Thyroid gland (tissue), 4 donors: ENCODE measurements around the gene ST14. TPM values are rescaled to one million over a fixed set of nuclear protein-coding genes. Genes with fewer than 3 reads are reported as not detected.
A peak's percentile ranks its signal among the peaks of the same experiment; 100 is the strongest.
"Not testable (repeated sequence)": the region's sequence is repeated elsewhere in the genome, so short reads cannot be mapped to it uniquely, and the experiment has no call there.

Experiments used
- DNase-seq, 2 donors: peaks; one replicate each; pipeline ENCODE4 v3.0.0-alpha.2; 2019
- H3K27ac ChIP-seq, 3 donors: fragments of 200-600 bp; sonication (generic); 1 replicate in 2 of 3; 2 replicates in 1 of 3; pipeline ENCODE4 v1.5.1; 2016 to 2019; ENCODE audit warnings: mild to moderate bottlenecking in 1 of 3, moderate library complexity in 1 of 3
- H3K27me3 ChIP-seq: fragments of 200-600 bp; sonication (generic); one replicate; pipeline ENCODE4 v1.5.1; 2019
- H3K36me3 ChIP-seq, 2 donors: fragments of 200-600 bp; sonication (generic); one replicate each; pipeline ENCODE4 v1.5.1; 2016 to 2019
- H3K4me1 ChIP-seq, 2 donors: fragments of 200-600 bp; sonication (generic); one replicate each; pipeline ENCODE4 v1.5.1; 2017 to 2019
- H3K4me3 ChIP-seq, 3 donors: fragments of 200-600 bp; sonication (generic); replicated peaks in 1 of 3; 1 replicate in 2 of 3; 2 replicates in 1 of 3; pipeline ENCODE4 v1.5.1; 2016; ENCODE audit warnings: mild to moderate bottlenecking in 1 of 3
- H3K9me3 ChIP-seq: fragments of 200-600 bp; sonication (generic); one replicate; pipeline ENCODE4 v1.5.1; 2017
- POLR2A ChIP-seq, 2 donors: fragments of 450-650 bp; IDR thresholded peaks; one replicate each; pipeline ENCODE4 v1.6.1; 2017; ENCODE audit warnings: antibody characterized with exemption in 2 of 2, mild to moderate bottlenecking in 2 of 2, moderate library complexity in 1 of 2
- WGBS, 2 donors: methylation state at CpG; one replicate each; pipeline ENCODE4 v1.1.5; 2017; 5-methylcytosine and 5-hydroxymethylcytosine counted together
- intact Hi-C: fragments of 100-400 bp; cut with DNase I; formaldehyde crosslinking; loops from one replicate; pipeline ENCODE4 v1.15.1; 2023
- total RNA-seq, 4 donors: library from RNA; depleted of rRNA; stranded (reverse); fragments of >200 nt; gene quantifications; one replicate each; pipeline ENCODE4 v1.2.3, GENCODE V29; 2016
- TF ChIP-seq, protein P1 (sequence below), 6 experiments: fragments of 200-600 bp in 3 of 6; fragments of 450-650 bp in 3 of 6; sonication (generic) in 3 of 6; IDR thresholded peaks; one replicate each; pipeline ENCODE4 v1.5.1; 2016 to 2019; ENCODE audit warnings: antibody characterized with exemption in 6 of 6, mild to moderate bottlenecking in 2 of 6, inconsistent platforms in 1 of 6, moderate library complexity in 1 of 6

ST14 gene
- total RNA-seq, 4 donors from 2014 or later: 53.3 to 102 (median 90.7) TPM

DNA sequence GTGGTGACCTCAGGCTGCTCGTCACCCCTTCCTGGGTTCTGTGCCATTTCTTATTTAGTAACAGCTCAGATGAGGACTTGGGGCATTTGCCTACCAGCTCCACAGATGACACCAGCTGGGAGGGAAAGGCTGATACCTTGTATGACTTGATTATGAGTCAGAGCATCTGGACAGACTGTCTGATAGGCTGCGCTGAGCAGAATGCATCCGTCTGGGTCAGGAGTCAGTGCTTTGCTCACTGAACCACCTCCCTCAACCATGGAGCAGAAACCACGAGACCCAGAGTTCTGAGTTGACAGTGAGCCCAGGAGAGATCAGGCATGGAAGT lies 6.8 kb downstream of the ST14 start:
- Histone ChIP-seq H3K27me3 (no peaks in the 10 kb centered on the region), H3K4me1 (peaks cover 31 to 72% of the 10 kb centered on the region in 2 donors), H3K9me3 (no peaks in the 10 kb centered on the region), H3K4me3 (no peak overlapping the region), H3K27ac (peak overlapping the region; percentile 64 to 82 (median 72)), H3K36me3 (no peaks in the 10 kb centered on the region)
- peak in 1 of 2 donors; percentile 39 for TF ChIP-seq POLR2A (IDR thresholded peaks at IDR 0.05)
- TF ChIP-seq, protein P1, sequence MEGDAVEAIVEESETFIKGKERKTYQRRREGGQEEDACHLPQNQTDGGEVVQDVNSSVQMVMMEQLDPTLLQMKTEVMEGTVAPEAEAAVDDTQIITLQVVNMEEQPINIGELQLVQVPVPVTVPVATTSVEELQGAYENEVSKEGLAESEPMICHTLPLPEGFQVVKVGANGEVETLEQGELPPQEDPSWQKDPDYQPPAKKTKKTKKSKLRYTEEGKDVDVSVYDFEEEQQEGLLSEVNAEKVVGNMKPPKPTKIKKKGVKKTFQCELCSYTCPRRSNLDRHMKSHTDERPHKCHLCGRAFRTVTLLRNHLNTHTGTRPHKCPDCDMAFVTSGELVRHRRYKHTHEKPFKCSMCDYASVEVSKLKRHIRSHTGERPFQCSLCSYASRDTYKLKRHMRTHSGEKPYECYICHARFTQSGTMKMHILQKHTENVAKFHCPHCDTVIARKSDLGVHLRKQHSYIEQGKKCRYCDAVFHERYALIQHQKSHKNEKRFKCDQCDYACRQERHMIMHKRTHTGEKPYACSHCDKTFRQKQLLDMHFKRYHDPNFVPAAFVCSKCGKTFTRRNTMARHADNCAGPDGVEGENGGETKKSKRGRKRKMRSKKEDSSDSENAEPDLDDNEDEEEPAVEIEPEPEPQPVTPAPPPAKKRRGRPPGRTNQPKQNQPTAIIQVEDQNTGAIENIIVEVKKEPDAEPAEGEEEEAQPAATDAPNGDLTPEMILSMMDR (IDR thresholded peaks at IDR 0.05): no peak
- 28 to 44% methylated on average over 4 of the region's 4 CpGs for WGBS, 2 donors
- intact Hi-C loops: no loop called here
- peak; percentile 84 to 89 for DNase-seq

DNA sequence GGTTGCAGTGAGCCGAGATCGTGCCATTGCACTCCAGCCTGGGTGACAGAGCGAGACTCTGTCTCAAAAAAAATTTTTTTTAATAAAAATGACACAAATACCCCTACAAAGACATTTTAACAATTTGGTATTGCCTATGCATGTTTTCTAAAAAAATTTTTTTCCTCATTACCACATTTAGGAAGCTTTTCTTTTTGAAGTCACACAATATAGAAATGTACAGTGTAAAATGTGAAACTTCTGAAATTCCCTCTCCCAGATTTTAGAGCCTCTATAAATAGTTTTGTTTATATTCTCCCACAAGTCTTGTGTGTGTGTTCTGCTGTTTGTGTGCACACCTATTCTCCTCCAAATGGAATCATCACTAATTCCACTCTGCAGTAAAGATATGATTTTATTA lies 7.6 kb downstream of the ST14 start:
- no peak overlapping the region for H3K4me3 ChIP-seq
- H3K27ac ChIP-seq: peak overlapping the region; percentile 5 to 82 (median 56)
- 71 to 74% methylated on average over 3 of the region's 3 CpGs for WGBS, 2 donors
- no peak for DNase-seq
- peaks cover 34 to 72% of the 10 kb centered on the region in 2 donors for H3K4me1 ChIP-seq
- TF ChIP-seq POLR2A (IDR thresholded peaks at IDR 0.05): no peak
- TF ChIP-seq, protein P1 (IDR thresholded peaks at IDR 0.05): no peak
- H3K9me3 ChIP-seq: no peaks in the 10 kb centered on the region
- H3K27me3 ChIP-seq: no peaks in the 10 kb centered on the region
- intact Hi-C loops: no loop called here
- no peaks in the 10 kb centered on the region for H3K36me3 ChIP-seq

DNA sequence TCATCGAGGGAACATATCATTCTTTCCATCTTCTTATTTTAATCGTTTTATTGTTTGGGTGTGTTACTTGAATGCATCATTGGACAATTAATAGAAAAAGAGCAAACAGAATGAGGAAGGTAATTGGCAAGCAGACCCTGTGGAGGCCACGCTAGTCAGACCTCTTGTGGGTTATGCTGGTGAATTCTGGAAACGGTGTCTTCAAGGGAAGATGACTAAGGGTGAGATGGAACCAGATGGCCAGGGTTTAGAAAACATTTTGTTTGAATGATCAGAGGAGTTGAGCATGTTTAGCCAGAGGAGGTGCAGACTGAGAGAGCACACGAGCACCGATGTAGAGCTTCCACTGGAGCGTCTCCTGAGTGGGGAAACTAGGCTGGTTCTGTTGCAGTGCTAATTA lies 8.5 kb downstream of the ST14 start:
- H3K4me3 ChIP-seq: no peak overlapping the region

DNA sequence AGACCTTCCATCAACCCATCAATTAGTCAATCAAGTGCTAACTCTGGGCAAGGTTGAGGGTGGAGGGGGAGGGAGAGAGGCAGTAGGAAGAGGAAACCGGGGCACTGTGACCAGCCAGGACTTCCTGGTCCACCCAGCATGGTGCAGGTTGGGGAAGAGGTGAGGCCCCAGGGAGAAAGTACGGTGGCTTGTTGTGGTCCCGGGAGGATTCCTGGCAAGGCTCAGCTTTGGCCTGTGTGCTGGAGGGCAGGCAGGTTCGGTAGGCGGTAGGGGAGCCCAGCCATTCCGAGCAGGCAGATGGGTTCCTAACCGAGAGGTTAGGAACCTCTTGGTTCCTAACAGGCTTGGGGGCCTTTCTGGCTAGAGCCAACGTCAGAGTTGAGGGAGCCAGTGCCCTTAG lies 10.8 kb downstream of the ST14 start:
- DNase-seq: no peak
- no peak for TF ChIP-seq POLR2A (IDR thresholded peaks at IDR 0.05)
- TF ChIP-seq, protein P1 (IDR thresholded peaks at IDR 0.05): no peak
- WGBS, 2 donors: 69 to 80% methylated on average over 8 of the region's 8 CpGs

More for the DNA sequence above, 8.5 kb downstream of the ST14 start:
- no peaks in the 10 kb centered on the region for H3K27me3 ChIP-seq
- WGBS, 2 donors: 46 to 53% methylated on average over 7 of the region's 7 CpGs
- H3K9me3 ChIP-seq: no peaks in the 10 kb centered on the region
- no peaks in the 10 kb centered on the region for H3K36me3 ChIP-seq
- peaks cover 40 to 75% of the 10 kb centered on the region in 2 donors for H3K4me1 ChIP-seq
- peak overlapping the region in 1 of 3 donors; percentile 82 for H3K27ac ChIP-seq
- no peak for TF ChIP-seq POLR2A (IDR thresholded peaks at IDR 0.05)
- TF ChIP-seq, protein P1 (IDR thresholded peaks at IDR 0.05): no peak
- intact Hi-C loops: no loop called here
- no peak for DNase-seq

DNA sequence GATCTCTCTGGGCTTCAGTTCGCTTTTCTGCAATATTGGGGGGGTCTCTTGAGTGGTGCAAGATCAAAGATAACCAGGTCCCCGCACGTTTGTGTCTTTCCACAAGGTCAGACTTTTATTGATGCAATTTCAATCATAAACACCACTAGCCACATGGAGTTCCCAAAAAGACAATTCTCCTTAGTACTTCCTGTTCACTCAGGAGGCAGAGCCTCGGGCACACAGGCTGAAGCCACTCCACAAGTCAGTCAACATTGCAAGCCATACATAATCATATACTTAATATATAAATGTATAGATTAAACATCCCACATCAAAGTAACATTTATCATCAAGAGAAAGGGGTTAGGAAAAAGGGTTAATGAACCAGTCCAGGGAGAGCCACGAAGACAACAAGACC lies 12.0 kb downstream of the ST14 start:
- Histone ChIP-seq H3K27ac (peak overlapping the region; percentile 44 to 89 (median 68)), H3K9me3 (no peaks in the 10 kb centered on the region), H3K27me3 (no peaks in the 10 kb centered on the region), H3K4me1 (peaks cover 25 to 47% of the 10 kb centered on the region in 2 donors), H3K4me3 (no peak overlapping the region), H3K36me3 (no peaks in the 10 kb centered on the region)
- intact Hi-C loops: no loop called here
- no peak for DNase-seq
- no peak for TF ChIP-seq POLR2A (IDR thresholded peaks at IDR 0.05)
- TF ChIP-seq, protein P1 (IDR thresholded peaks at IDR 0.05): no peak
- WGBS, 2 donors: 40 to 51% methylated on average over 5 of the region's 5 CpGs

More for the DNA sequence above, 10.8 kb downstream of the ST14 start:
- Histone ChIP-seq H3K4me3 (no peak overlapping the region), H3K36me3 (no peaks in the 10 kb centered on the region), H3K27ac (peak overlapping the region in 1 of 3 donors; percentile 68), H3K4me1 (peaks cover 29 to 57% of the 10 kb centered on the region in 2 donors), H3K9me3 (no peaks in the 10 kb centered on the region), H3K27me3 (no peaks in the 10 kb centered on the region)
- intact Hi-C loops: no loop called here

DNA sequence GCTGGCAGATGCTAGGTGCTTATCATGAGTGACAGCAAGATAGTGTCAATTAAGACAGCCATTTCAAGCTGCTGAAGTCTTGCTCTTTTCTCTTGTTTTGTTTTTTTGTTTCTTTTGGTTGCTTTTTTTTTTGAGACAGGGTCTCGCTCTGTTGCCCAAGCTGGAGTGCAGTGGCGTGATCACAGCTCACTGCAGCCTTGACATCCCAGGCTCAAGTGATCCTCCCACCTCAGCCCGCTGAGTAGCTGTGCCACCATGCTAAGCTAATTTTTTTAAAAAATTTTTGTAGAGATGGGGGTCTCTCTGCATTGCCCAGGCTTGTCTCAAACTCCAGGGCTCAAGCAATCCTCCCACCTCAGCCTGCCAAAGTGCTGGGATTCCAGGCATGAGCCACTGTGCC lies 12.4 kb downstream of the ST14 start:
- WGBS, 2 donors: 35 to 37% methylated on average over 3 of the region's 3 CpGs
- H3K36me3 ChIP-seq, H3K27me3 ChIP-seq, H3K4me3 ChIP-seq, intact Hi-C loops, H3K9me3 ChIP-seq: not testable (repeated sequence)
- peak; percentile 78 for DNase-seq
- H3K4me1 ChIP-seq: peaks cover 25 to 43% of the 10 kb centered on the region in 2 donors
- H3K27ac ChIP-seq: peak overlapping the region; percentile 44 to 89 (median 68)
